Activated T-cell treated with anti-CD3 and anti-CD28 coated beads, Interleukin-2, amount 50 U/mL, for 48 hours (primary cell): ENCODE measurements around the gene SLC16A11.
"Not testable (repeated sequence)": the region's sequence is repeated elsewhere in the genome, so short reads cannot be mapped to it uniquely, and the experiment has no call there.

Experiments used
- DNase-seq, 2 experiments: peaks; one replicate each; pipeline ENCODE4 v3.0.0-alpha.2; 2020

Gene SLC16A11

GRCh38 chr17:7058831-7059447, 15.0 kb upstream of the SLC16A11 start:
- no peak for DNase-seq

GRCh38 chr17:7056386-7056785, 12.5 kb upstream of the SLC16A11 start:
- DNase-seq: no peak

- not testable (repeated sequence) for DNase-seq
Measured at GRCh38 chr17:7050583-7050982, 6.7 kb upstream of the SLC16A11 start.

GRCh38 chr17:7048968-7049367, 5.1 kb upstream of the SLC16A11 start:
- no peak for DNase-seq

GRCh38 chr17:7047566-7047965, 3.7 kb upstream of the SLC16A11 start:
- no peak for DNase-seq

GRCh38 chr17:7046725-7047397, 3.0 kb upstream of the SLC16A11 start:
- DNase-seq: peak; percentile 73 to 77

GRCh38 chr17:7046127-7046724, 2.3 kb upstream of the SLC16A11 start:
- peak; percentile 63 to 67 for DNase-seq

- DNase-seq: no peak
Measured at GRCh38 chr17:7045492-7046126, 1.7 kb upstream of the SLC16A11 start.

- peak in 1 of 2 experiments; percentile 68 for DNase-seq
Measured at GRCh38 chr17:7043182-7043496, 753 bp downstream of the SLC16A11 start.

GRCh38 chr17:7042501-7043181, 1.3 kb downstream of the SLC16A11 start:
- peak; percentile 66 to 73 for DNase-seq

GRCh38 chr17:7041607-7042500, 2.0 kb downstream of the SLC16A11 start:
- peak in 1 of 2 experiments; percentile 44 for DNase-seq

GRCh38 chr17:7039832-7040231, 4.1 kb downstream of the SLC16A11 start:
- no peak for DNase-seq

GRCh38 chr17:7038025-7038862, 5.6 kb downstream of the SLC16A11 start:
- no peak for DNase-seq

- peak; percentile 99 for DNase-seq
Measured at GRCh38 chr17:7035591-7036368, 8.1 kb downstream of the SLC16A11 start, which contains the start of gene SLC16A13. SLC16A13 (plus strand) TSS chr17:7036015; CDS start chr17:7036383, 368 bp downstream.

- DNase-seq: no peak
Measured at GRCh38 chr17:7034955-7035590, 8.8 kb downstream of the SLC16A11 start.

GRCh38 chr17:7029659-7030058, 14.2 kb downstream of the SLC16A11 start:
- DNase-seq: peak; percentile 58 to 66

- no peak for DNase-seq
Measured at GRCh38 chr17:7029096-7029495, 14.8 kb downstream of the SLC16A11 start.

- DNase-seq: no peak
Measured at GRCh38 chr17:7027335-7027734, 16.6 kb downstream of the SLC16A11 start.

- no peak for DNase-seq
Measured at GRCh38 chr17:7026471-7027115, 17.3 kb downstream of the SLC16A11 start.
